GM12878 (cell line): ENCODE measurements around the gene PRR15L. TPM values are rescaled to one million over a fixed set of nuclear protein-coding genes. Genes with fewer than 3 reads are reported as not detected.

Experiments used
- ASH2L ChIP-seq: fragments of 300-600, 200-600 bp; sonication (generic); IDR thresholded peaks from 2 replicates; pipeline ENCODE4 v1.6.1; 2017; ENCODE audit warnings: low read depth, mild to moderate bottlenecking, borderline replicate concordance
- EED ChIP-seq: sonication (generic); IDR thresholded peaks from 2 replicates; pipeline ENCODE4 v1.6.1; 2016; ENCODE audit warnings: antibody characterized with exemption, low read depth
- EGR1 ChIP-seq, 2 experiments: IDR thresholded peaks; 1 replicate in 1 of 2; 2 replicates in 1 of 2; pipeline ENCODE4 v1.6.1; 2011 to 2012; ENCODE audit warnings: low read depth in 2 of 2, low read length in 2 of 2, borderline replicate concordance in 1 of 2, mild to moderate bottlenecking in 1 of 2, moderate library complexity in 1 of 2
- FOXK2 ChIP-seq: fragments of 450-650 bp; IDR thresholded peaks from 2 replicates; pipeline ENCODE4 v1.6.1; 2017; ENCODE audit warnings: mild to moderate bottlenecking, moderate library complexity
- IRF4 ChIP-seq: IDR thresholded peaks from 2 replicates; pipeline ENCODE4 v1.6.1; 2011; ENCODE audit warnings: low read depth, low read length
- NR2F1 ChIP-seq: fragments of 450-650 bp; conservative IDR thresholded peaks from 2 replicates; pipeline ENCODE4 v1.6.1; 2017; ENCODE audit warnings: mild to moderate bottlenecking
- NRF1 ChIP-seq: conservative IDR thresholded peaks from 2 replicates; pipeline ENCODE4 v1.6.1; 2011; ENCODE audit warnings: mild to moderate bottlenecking, low read depth, low read length, improper control_type of control experiment
- PKNOX1 ChIP-seq: fragments of 450-650 bp; IDR thresholded peaks from 2 replicates; pipeline ENCODE4 v1.6.1; 2016; ENCODE audit warnings: mild to moderate bottlenecking
- PML ChIP-seq: IDR thresholded peaks from 2 replicates; pipeline ENCODE4 v1.6.1; 2012; ENCODE audit warnings: low read length, inconsistent platforms
- RAD51 ChIP-seq: fragments of 450-650 bp; IDR thresholded peaks from 2 replicates; pipeline ENCODE4 v1.6.1; 2016; ENCODE audit warnings: moderate library complexity, mild to moderate bottlenecking, inconsistent platforms
- RCOR1 ChIP-seq: conservative IDR thresholded peaks from 2 replicates; pipeline ENCODE4 v1.6.1; 2012; ENCODE audit warnings: low read depth, low read length, improper control_type of control experiment
- SMAD5 ChIP-seq: IDR thresholded peaks from 2 replicates; pipeline ENCODE4 v1.6.1; 2016; ENCODE audit warnings: antibody characterized with exemption, low read depth
- SPI1 ChIP-seq: IDR thresholded peaks from 2 replicates; pipeline ENCODE4 v1.6.1; 2011; ENCODE audit warnings: low read depth, mild to moderate bottlenecking, low read length, moderate library complexity, borderline replicate concordance; ENCODE audit not compliant: insufficient read depth
- SREBF1 ChIP-seq: IDR thresholded peaks from 2 replicates; pipeline ENCODE4 v1.6.1; 2012; ENCODE audit warnings: mild to moderate bottlenecking, low read length
- TAF1 ChIP-seq: IDR thresholded peaks from 2 replicates; pipeline ENCODE4 v1.6.1; 2011; ENCODE audit warnings: mild to moderate bottlenecking, low read depth, low read length, borderline replicate concordance
- TCF12 ChIP-seq: IDR thresholded peaks from 2 replicates; pipeline ENCODE4 v1.6.1; 2011; ENCODE audit warnings: low read depth, mild to moderate bottlenecking, low read length
- YBX1 ChIP-seq: fragments of 450-650 bp; IDR thresholded peaks from 2 replicates; pipeline ENCODE4 v1.6.1; 2016; ENCODE audit warnings: antibody characterized with exemption
- ZNF384 ChIP-seq: IDR thresholded peaks from 2 replicates; pipeline ENCODE4 v1.6.1; 2012; ENCODE audit warnings: low read depth, mild to moderate bottlenecking, low read length, improper control_type of control experiment, borderline replicate concordance
- ZSCAN29 ChIP-seq: fragments of 450-650 bp; IDR thresholded peaks from 2 replicates; pipeline ENCODE4 v1.6.1; 2017; ENCODE audit warnings: mild to moderate bottlenecking, moderate library complexity
- polyA plus RNA-seq, 11 experiments: library from polyadenylated mRNA; depleted of rRNA in 4 of 11; unstranded in 6 of 11; stranded (reverse) in 5 of 11; fragments of >200 nt; fragmentation: Nextera tagmentation in 4 of 11; fragmentation: Illumina TruSeq in 1 of 11; extraction: Ambion mirVana in 4 of 11; extraction: Trizol in 1 of 11; gene quantifications; 1 replicate in 1 of 11; 2 replicates in 10 of 11; pipeline versions ENCODE4 v1.2.1 to v1.2.3, GENCODE V29; 2011 to 2016; ENCODE audit warnings: inconsistent platforms in 2 of 11, missing spikeins in 2 of 11, low read depth in 1 of 11
- total RNA-seq, 4 experiments: library from RNA; depleted of rRNA in 3 of 4; stranded (reverse); fragments of >200 nt in 3 of 4; fragmentation: Illumina TruSeq in 1 of 4; extraction: Trizol in 1 of 4; gene quantifications; 2 replicates each; pipeline versions ENCODE4 v1.2.1 to v1.2.3, GENCODE V29; 2013 to 2021
- TF ChIP-seq, protein P1 (sequence below): IDR thresholded peaks from 2 replicates; pipeline ENCODE4 v1.6.1; 2011; ENCODE audit warnings: mild to moderate bottlenecking, low read depth, low read length, moderate library complexity; ENCODE audit not compliant: insufficient replicate concordance
- TF ChIP-seq, protein P2 (sequence below): IDR thresholded peaks from 2 replicates; pipeline ENCODE4 v1.6.1; 2011; ENCODE audit warnings: borderline replicate concordance, low read depth, mild to moderate bottlenecking, moderate library complexity, mixed read lengths, low read length; ENCODE audit not compliant: insufficient read depth; ENCODE audit errors: extremely low read length
- TF ChIP-seq, protein P3 (sequence below): fragments of 150-350 bp; IDR thresholded peaks from 2 replicates; pipeline ENCODE4 v1.6.1; 2014; ENCODE audit warnings: mild to moderate bottlenecking, low read depth, low read length
- TF ChIP-seq, protein P4 (sequence below), 3 experiments: IDR thresholded peaks in 2 of 3; conservative IDR thresholded peaks in 1 of 3; 2 replicates each; pipeline ENCODE4 v1.5.1; 2011; ENCODE audit warnings: low read depth in 3 of 3, low read length in 3 of 3, mild to moderate bottlenecking in 3 of 3, control low read depth in 2 of 3, moderate library complexity in 2 of 3, inconsistent platforms in 1 of 3, mixed read lengths in 1 of 3; ENCODE audit not compliant: control insufficient read depth in 2 of 3, insufficient read depth in 1 of 3; ENCODE audit errors: extremely low read depth in 1 of 3
- TF ChIP-seq, protein P5 (sequence below): fragments of 450-650 bp; IDR thresholded peaks from 2 replicates; pipeline ENCODE4 v1.6.1; 2017; ENCODE audit warnings: borderline replicate concordance

Gene PRR15L
- total and polyA plus RNA-seq, 10 of the 15 experiments (the other 5 are each of a cell fraction or from before 2014, with no cell fraction given), result 0.11 to 0.18 TPM; not detected in 8

DNA sequence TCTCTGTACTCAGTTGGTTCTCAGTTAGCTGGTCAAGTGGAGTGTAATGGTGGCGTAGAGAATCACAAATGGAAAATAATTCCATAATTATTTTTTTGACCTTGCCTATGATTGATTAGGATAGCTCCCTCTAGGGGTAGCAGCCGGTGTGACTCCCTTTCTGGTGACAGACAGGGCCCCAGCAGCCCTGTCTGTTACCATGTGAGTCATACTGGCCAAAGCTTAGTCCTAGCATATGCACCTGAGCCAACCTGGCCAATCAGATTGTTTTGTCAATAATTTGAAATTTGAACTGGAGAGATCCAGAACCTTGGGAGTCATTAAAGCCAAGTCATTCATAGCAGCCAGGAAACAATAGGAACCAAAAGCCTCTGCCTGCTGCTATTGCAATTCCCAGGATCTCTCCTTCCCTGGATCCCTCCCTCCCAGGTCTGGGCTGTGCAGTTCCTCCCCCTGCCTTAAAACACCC is 10.7 kb downstream of the PRR15L start (continued):
- TF ChIP-seq, protein P1, sequence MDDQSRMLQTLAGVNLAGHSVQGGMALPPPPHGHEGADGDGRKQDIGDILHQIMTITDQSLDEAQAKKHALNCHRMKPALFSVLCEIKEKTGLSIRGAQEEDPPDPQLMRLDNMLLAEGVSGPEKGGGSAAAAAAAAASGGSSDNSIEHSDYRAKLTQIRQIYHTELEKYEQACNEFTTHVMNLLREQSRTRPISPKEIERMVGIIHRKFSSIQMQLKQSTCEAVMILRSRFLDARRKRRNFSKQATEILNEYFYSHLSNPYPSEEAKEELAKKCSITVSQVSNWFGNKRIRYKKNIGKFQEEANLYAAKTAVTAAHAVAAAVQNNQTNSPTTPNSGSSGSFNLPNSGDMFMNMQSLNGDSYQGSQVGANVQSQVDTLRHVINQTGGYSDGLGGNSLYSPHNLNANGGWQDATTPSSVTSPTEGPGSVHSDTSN, result peak; percentile 90
- TF ChIP-seq ZNF384, result no peak
- TF ChIP-seq, protein P2, sequence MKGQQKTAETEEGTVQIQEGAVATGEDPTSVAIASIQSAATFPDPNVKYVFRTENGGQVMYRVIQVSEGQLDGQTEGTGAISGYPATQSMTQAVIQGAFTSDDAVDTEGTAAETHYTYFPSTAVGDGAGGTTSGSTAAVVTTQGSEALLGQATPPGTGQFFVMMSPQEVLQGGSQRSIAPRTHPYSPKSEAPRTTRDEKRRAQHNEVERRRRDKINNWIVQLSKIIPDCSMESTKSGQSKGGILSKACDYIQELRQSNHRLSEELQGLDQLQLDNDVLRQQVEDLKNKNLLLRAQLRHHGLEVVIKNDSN, result no peak
- TF ChIP-seq YBX1, result no peak
- TF ChIP-seq SMAD5, result no peak
- no peak for TF ChIP-seq ASH2L
- no peak for TF ChIP-seq SPI1
- 0 out of 2 replicates have a peak, but pooled peaks have one; percentile 32 for TF ChIP-seq IRF4
- TF ChIP-seq EGR1 (IDR thresholded peaks at IDR 0.05; ENCODE audit: borderline replicate concordance in 1 of 2, low read depth in 2 of 2, low read length in 2 of 2), result no peak
- TF ChIP-seq, protein P3, sequence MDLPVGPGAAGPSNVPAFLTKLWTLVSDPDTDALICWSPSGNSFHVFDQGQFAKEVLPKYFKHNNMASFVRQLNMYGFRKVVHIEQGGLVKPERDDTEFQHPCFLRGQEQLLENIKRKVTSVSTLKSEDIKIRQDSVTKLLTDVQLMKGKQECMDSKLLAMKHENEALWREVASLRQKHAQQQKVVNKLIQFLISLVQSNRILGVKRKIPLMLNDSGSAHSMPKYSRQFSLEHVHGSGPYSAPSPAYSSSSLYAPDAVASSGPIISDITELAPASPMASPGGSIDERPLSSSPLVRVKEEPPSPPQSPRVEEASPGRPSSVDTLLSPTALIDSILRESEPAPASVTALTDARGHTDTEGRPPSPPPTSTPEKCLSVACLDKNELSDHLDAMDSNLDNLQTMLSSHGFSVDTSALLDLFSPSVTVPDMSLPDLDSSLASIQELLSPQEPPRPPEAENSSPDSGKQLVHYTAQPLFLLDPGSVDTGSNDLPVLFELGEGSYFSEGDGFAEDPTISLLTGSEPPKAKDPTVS, result no peak
- no peak for TF ChIP-seq ZSCAN29
- peak; percentile 67 for TF ChIP-seq RAD51
- no peak for TF ChIP-seq TAF1
- no peak for TF ChIP-seq NRF1
- no peak for TF ChIP-seq RCOR1
- TF ChIP-seq, protein P4, sequence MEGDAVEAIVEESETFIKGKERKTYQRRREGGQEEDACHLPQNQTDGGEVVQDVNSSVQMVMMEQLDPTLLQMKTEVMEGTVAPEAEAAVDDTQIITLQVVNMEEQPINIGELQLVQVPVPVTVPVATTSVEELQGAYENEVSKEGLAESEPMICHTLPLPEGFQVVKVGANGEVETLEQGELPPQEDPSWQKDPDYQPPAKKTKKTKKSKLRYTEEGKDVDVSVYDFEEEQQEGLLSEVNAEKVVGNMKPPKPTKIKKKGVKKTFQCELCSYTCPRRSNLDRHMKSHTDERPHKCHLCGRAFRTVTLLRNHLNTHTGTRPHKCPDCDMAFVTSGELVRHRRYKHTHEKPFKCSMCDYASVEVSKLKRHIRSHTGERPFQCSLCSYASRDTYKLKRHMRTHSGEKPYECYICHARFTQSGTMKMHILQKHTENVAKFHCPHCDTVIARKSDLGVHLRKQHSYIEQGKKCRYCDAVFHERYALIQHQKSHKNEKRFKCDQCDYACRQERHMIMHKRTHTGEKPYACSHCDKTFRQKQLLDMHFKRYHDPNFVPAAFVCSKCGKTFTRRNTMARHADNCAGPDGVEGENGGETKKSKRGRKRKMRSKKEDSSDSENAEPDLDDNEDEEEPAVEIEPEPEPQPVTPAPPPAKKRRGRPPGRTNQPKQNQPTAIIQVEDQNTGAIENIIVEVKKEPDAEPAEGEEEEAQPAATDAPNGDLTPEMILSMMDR (IDR thresholded peaks at IDR 0.05 in 2 of 3, conservative IDR thresholded peaks at IDR 0.05 in 1 of 3; ENCODE audit: control insufficient read depth in 2 of 3, extremely low read depth in 1 of 3, insufficient read depth in 1 of 3, low read depth in 3 of 3, low read length in 3 of 3), result peak; percentile 72 to 85 (median 83)
- TF ChIP-seq EED, result no peak
- TF ChIP-seq TCF12, result no peak
- TF ChIP-seq FOXK2, result no peak
- no peak for TF ChIP-seq NR2F1
- TF ChIP-seq SREBF1, result no peak
- TF ChIP-seq, protein P5, sequence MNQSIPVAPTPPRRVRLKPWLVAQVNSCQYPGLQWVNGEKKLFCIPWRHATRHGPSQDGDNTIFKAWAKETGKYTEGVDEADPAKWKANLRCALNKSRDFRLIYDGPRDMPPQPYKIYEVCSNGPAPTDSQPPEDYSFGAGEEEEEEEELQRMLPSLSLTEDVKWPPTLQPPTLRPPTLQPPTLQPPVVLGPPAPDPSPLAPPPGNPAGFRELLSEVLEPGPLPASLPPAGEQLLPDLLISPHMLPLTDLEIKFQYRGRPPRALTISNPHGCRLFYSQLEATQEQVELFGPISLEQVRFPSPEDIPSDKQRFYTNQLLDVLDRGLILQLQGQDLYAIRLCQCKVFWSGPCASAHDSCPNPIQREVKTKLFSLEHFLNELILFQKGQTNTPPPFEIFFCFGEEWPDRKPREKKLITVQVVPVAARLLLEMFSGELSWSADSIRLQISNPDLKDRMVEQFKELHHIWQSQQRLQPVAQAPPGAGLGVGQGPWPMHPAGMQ, result no peak
- TF ChIP-seq PKNOX1, result peak; percentile 97
- TF ChIP-seq PML, result no peak
